Ovary (tissue), 9 donors: Measurements from ENCODE around the gene ELSPBP1. TPM values are rescaled to one million over a fixed set of nuclear protein-coding genes. Genes with fewer than 3 reads are reported as not detected.
"Not testable (repeated sequence)": the region's sequence is repeated elsewhere in the genome, so short reads cannot be mapped to it uniquely, and the experiment has no call there.

Source experiments
- DNase-seq, 5 donors: peaks; one replicate each; pipeline ENCODE4 v3.0.0-alpha.2; 2019 to 2020
- H3K27ac ChIP-seq, 2 donors: fragments of 200-600 bp; one replicate each; pipeline versions ENCODE4 v1.5.1 to v1.8.0; 2019 to 2022
- H3K27me3 ChIP-seq: fragments of 200-600 bp; one replicate; pipeline ENCODE4 v1.8.0; 2022
- H3K36me3 ChIP-seq: fragments of 200-600 bp; sonication (generic); one replicate; pipeline ENCODE4 v1.5.1; 2019
- H3K4me1 ChIP-seq: one replicate; pipeline ENCODE4 v1.8.1; 2013; ENCODE audit warnings: mild to moderate bottlenecking, moderate library complexity; ENCODE audit not compliant: insufficient read depth
- H3K4me3 ChIP-seq: fragments of 200-600 bp; sonication (generic); one replicate; pipeline ENCODE4 v1.5.1; 2017
- H3K9me3 ChIP-seq, 2 donors: fragments of 200-600 bp in 1 of 2; sonication (generic) in 1 of 2; one replicate each; pipeline versions ENCODE4 v1.5.1 to v1.8.1; 2013 to 2019; ENCODE audit warnings: mild to moderate bottlenecking in 1 of 2, moderate library complexity in 1 of 2
- EP300 ChIP-seq: sonication (generic); formaldehyde crosslinking; IDR thresholded peaks from one replicate; pipeline ENCODE4 v1.6.1; 2017; ENCODE audit warnings: antibody characterized with exemption
- POLR2A ChIP-seq: fragments of 450-650 bp; IDR thresholded peaks from one replicate; pipeline ENCODE4 v1.6.1; 2017; ENCODE audit warnings: antibody characterized with exemption, mild to moderate bottlenecking, moderate library complexity
- WGBS, 3 donors: extraction: QIAGEN DNeasy Blood & Tissue Kit in 1 of 3; methylation state at CpG; one replicate each; pipeline versions ENCODE4 v1.1.5 to v1.1.7; 2013 to 2017; 5-methylcytosine and 5-hydroxymethylcytosine counted together
- intact Hi-C, 4 donors: fragments of 100-400 bp; cut with DNase I; formaldehyde crosslinking; loops; one replicate each; pipeline versions ENCODE4 v1.11.0 to v1.15.1; 2022 to 2023
- polyA plus RNA-seq, 2 donors: library from polyadenylated mRNA; stranded (reverse); fragments of 200-250 nt in 1 of 2; fragments of 350-450 nt in 1 of 2; fragmentation: Illumina TruSeq in 1 of 2; extraction: RNeasy Lipid Tissue Mini Kit (QIAGEN cat#74804) in 1 of 2; gene quantifications; one replicate each; pipeline ENCODE4 v1.2.3, GENCODE V29; 2013 to 2014
- total RNA-seq, 7 donors: library from RNA; depleted of rRNA in 2 of 7; stranded (reverse); fragments of >200 nt in 2 of 7; fragmentation: NEBNext Ultra II Directional in 3 of 7; extraction: Animal tissue kit (Norgen Biotek cat#: 25700) in 3 of 7; gene quantifications; one replicate each; pipeline versions ENCODE4 v1.1.0 to v1.2.4, GENCODE V29; 2016 to 2023
- TF ChIP-seq, protein P1 (sequence below), 3 donors: fragments of 450-650 bp in 2 of 3; fragments of 200-600 bp in 1 of 3; IDR thresholded peaks; one replicate each; pipeline versions ENCODE4 v1.5.1 to v1.8.0; 2016 to 2022; ENCODE audit warnings: antibody characterized with exemption in 3 of 3, mild to moderate bottlenecking in 1 of 3
- donor health status: DM: no; HTN: no; CAD: no; lungs with moderate emphysema.
- donor health status: DM: no; HTN: no; CAD: no.
- donor health status: Bipolar disorder and iron deficiency.
- donor health status: DM: yes; HTN: yes; CAD: no.
- donor health status: DM: no; HTN: no; CAD: no.
- donor health status: DM: yes; HTN: yes; CAD: no.

Gene ELSPBP1
- total and polyA plus RNA-seq, 9 donors, result 0.55 TPM; not detected in 8

DNA sequence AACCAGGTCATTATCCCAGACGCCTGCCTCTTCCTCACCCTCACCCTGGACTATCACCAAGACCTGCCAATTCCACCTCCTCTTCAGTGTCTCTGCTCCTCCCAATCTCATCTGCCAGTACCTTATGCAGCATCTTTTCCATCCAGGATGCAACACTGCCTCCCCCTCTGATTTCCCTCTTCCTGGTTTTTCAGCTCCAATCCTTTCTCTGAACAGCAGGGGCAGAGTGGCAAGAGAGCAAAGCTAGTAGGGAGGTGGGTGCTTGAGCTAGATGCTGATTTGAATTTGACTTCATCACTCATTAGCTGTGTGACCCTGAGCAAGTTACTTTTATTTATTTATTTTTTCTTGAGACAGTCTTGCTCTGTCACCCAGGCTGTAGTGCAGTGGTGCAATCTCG is 75.0 kb downstream of the ELSPBP1 start:
- Histone ChIP-seq H3K27me3 (no peaks in the 10 kb centered on the region), H3K4me3 (no peak overlapping the region), H3K4me1 (no peaks in the 10 kb centered on the region), H3K9me3 (no peaks in the 10 kb centered on the region), H3K36me3 (no peaks in the 10 kb centered on the region), H3K27ac (no peak overlapping the region)
- WGBS, 3 donors, result 61 to 73% (median 65%) methylated on average over 2 of the region's 2 CpGs
- intact Hi-C loops, result no loop called here
- no peak for DNase-seq
- TF ChIP-seq EP300, result no peak
- TF ChIP-seq POLR2A, result no peak
- TF ChIP-seq, protein P1, sequence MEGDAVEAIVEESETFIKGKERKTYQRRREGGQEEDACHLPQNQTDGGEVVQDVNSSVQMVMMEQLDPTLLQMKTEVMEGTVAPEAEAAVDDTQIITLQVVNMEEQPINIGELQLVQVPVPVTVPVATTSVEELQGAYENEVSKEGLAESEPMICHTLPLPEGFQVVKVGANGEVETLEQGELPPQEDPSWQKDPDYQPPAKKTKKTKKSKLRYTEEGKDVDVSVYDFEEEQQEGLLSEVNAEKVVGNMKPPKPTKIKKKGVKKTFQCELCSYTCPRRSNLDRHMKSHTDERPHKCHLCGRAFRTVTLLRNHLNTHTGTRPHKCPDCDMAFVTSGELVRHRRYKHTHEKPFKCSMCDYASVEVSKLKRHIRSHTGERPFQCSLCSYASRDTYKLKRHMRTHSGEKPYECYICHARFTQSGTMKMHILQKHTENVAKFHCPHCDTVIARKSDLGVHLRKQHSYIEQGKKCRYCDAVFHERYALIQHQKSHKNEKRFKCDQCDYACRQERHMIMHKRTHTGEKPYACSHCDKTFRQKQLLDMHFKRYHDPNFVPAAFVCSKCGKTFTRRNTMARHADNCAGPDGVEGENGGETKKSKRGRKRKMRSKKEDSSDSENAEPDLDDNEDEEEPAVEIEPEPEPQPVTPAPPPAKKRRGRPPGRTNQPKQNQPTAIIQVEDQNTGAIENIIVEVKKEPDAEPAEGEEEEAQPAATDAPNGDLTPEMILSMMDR (IDR thresholded peaks at IDR 0.05), result no peak

DNA sequence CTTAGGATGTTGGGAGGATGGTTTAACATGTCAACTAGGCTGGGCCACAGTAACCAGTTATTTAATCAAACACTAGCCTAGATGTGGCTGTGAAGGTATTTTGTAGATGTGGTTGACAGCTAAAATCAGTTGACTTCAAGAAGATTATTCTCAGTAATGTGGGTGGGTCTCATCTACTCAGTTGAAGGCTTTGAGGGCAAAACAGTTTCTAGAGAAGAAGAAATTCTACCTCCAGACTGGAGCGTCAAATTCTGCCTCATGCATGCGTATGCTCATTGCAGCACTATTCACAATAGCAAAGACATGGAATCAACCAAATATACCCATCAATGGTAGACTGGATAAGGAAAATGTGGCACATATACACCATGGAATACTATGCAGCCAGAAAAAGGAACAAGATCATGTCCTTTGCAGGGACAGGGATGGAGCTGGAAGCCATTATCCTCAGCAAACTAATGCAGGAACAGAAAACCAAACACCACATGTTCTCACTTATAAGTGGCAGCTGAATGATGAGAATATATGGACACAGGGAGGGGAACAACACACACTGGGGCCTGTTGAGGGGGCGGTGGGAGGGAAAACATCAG is 75.8 kb downstream of the ELSPBP1 start:
- H3K27ac ChIP-seq, H3K4me1 ChIP-seq, DNase-seq, H3K36me3 ChIP-seq, H3K27me3 ChIP-seq, intact Hi-C loops, H3K9me3 ChIP-seq, H3K4me3 ChIP-seq: not testable (repeated sequence)
- WGBS, 3 donors, result 91 to 97% (median 91%) methylated on average over 3 of the region's 3 CpGs

Other genes with a start within 250 kb of the ELSPBP1 start
- gene NOP53, start 249.1 kb upstream of the ELSPBP1 start, total RNA-seq, result 100 to 1,000 TPM; 645 to 985 (median 727) TPM
- 1,000 to 10,000 TPM in 1 of 2 donors, 100 to 1,000 TPM in 1; 591 to 1,198 TPM for gene NOP53, start 249.1 kb upstream of the ELSPBP1 start, polyA plus RNA-seq
- 100 to 1,000 TPM; 169 to 412 (median 211) TPM for gene SELENOW, start 215.9 kb upstream of the ELSPBP1 start, total RNA-seq
- gene SELENOW, start 215.9 kb upstream of the ELSPBP1 start, polyA plus RNA-seq, result 100 to 1,000 TPM; 257 to 330 TPM
- not detected for gene TPRX1, start 190.1 kb upstream of the ELSPBP1 start, total RNA-seq
- not detected for gene TPRX1, start 190.1 kb upstream of the ELSPBP1 start, polyA plus RNA-seq
- gene CRX, start 172.7 kb upstream of the ELSPBP1 start, total RNA-seq, result not detected
- gene CRX, start 172.7 kb upstream of the ELSPBP1 start, polyA plus RNA-seq, result not detected
- not detected for gene TPRX2, start 135.4 kb upstream of the ELSPBP1 start, total RNA-seq
- not detected for gene TPRX2, start 135.4 kb upstream of the ELSPBP1 start, polyA plus RNA-seq
- gene SULT2A1, start 108.3 kb upstream of the ELSPBP1 start, total RNA-seq, result 1 to 10 TPM in 1 of 7 donors, under 1 TPM in 3, not detected in 3; 0.12 to 1.3 (median 0.32) TPM
- 1 to 10 TPM in 1 of 2 donors, under 1 TPM in 1; 0.29 to 2.5 TPM for gene SULT2A1, start 108.3 kb upstream of the ELSPBP1 start, polyA plus RNA-seq
- not detected for gene BSPH1, start 2.5 kb upstream of the ELSPBP1 start, total RNA-seq
- not detected for gene BSPH1, start 2.5 kb upstream of the ELSPBP1 start, polyA plus RNA-seq
- gene CABP5, start 49.4 kb downstream of the ELSPBP1 start, total RNA-seq, result not detected
- not detected for gene CABP5, start 49.4 kb downstream of the ELSPBP1 start, polyA plus RNA-seq
- gene PLA2G4C, start 116.2 kb downstream of the ELSPBP1 start, total RNA-seq, result 1 to 10 TPM; 2.9 to 6.9 (median 4.9) TPM
- 10 to 100 TPM in 1 of 2 donors, 1 to 10 TPM in 1; 3.6 to 32.0 TPM for gene PLA2G4C, start 116.2 kb downstream of the ELSPBP1 start, polyA plus RNA-seq
- 10 to 100 TPM; 12.3 to 36.2 (median 20.0) TPM for gene LIG1, start 175.7 kb downstream of the ELSPBP1 start, total RNA-seq
- gene LIG1, start 175.7 kb downstream of the ELSPBP1 start, polyA plus RNA-seq, result 10 to 100 TPM; 12.9 to 22.7 TPM
- gene ZSWIM9, start 176.0 kb downstream of the ELSPBP1 start, total RNA-seq, result 10 to 100 TPM in 1 of 7 donors, 1 to 10 TPM in 6; 3.2 to 11.9 (median 7.8) TPM
- 1 to 10 TPM; 6.1 to 7.5 TPM for gene ZSWIM9, start 176.0 kb downstream of the ELSPBP1 start, polyA plus RNA-seq